HEK293 (cell line): ENCODE results near the gene SLC17A9.

ENCODE experiments used
- CTCF ChIA-PET: fragments of 350-600 bp; formaldehyde crosslinking; extraction: SDS; loops from one replicate; lab custom pipeline; 2021; ENCODE audit warnings: antibody characterized with exemption; lab: Yijun Ruan, JAX
- POLR2A ChIA-PET: fragments of 300-600 bp; formaldehyde crosslinking; extraction: SDS; loops from one replicate; lab custom pipeline; 2020; ENCODE audit warnings: antibody characterized with exemption, inconsistent platforms; lab: Yijun Ruan, JAX
- H3K27ac ChIP-seq: fragments of 200-500 bp; sonication (Bioruptor generic); 2 replicates; pipeline ENCODE4 v1.5.1; 2014; ENCODE audit warnings: low read depth, low read length, control low read depth, inconsistent platforms; ENCODE audit errors: extremely low read depth
- H3K36me3 ChIP-seq, 2 experiments: fragments of 200-500 bp in 1 of 2; sonication (Bioruptor generic) in 1 of 2; 1 replicate in 1 of 2; 2 replicates in 1 of 2; pipeline ENCODE4 v1.5.1; 2014 to 2017; ENCODE audit warnings: inconsistent platforms in 2 of 2, low read length in 2 of 2; ENCODE audit not compliant: control insufficient read depth in 2 of 2, insufficient read depth in 1 of 2
- H3K4me1 ChIP-seq: fragments of 200-500 bp; sonication (Bioruptor generic); 2 replicates; pipeline ENCODE4 v1.5.1; 2014; ENCODE audit warnings: mild to moderate bottlenecking, low read length, inconsistent platforms; ENCODE audit not compliant: control insufficient read depth, insufficient read depth
- H3K4me3 ChIP-seq: 2 replicates; pipeline ENCODE4 v1.5.1; 2011; ENCODE audit warnings: low read depth, mild to moderate bottlenecking, control low read depth, low read length, moderate library complexity
- H3K9me3 ChIP-seq: fragments of 200-500 bp; sonication (Bioruptor generic); 2 replicates; pipeline ENCODE4 v1.5.1; 2014; ENCODE audit warnings: low read depth, low read length, inconsistent platforms; ENCODE audit not compliant: control insufficient read depth, insufficient read depth
- BCL11A ChIP-seq: fragments of 450-650 bp; formaldehyde crosslinking; IDR thresholded peaks from 2 replicates; pipeline ENCODE4 v1.5.1; 2016; ENCODE audit warnings: low read depth, missing biosample characterization, missing genetic modification characterization
- EGR2 ChIP-seq: fragments of 450-650 bp; formaldehyde crosslinking; IDR thresholded peaks from 2 replicates; pipeline ENCODE4 v1.5.1; 2016; ENCODE audit warnings: low read depth, missing biosample characterization, missing genetic modification characterization
- ELK4 ChIP-seq: IDR thresholded peaks from 2 replicates; pipeline ENCODE4 v1.6.1; 2011; ENCODE audit warnings: mild to moderate bottlenecking, low read depth, low read length, borderline replicate concordance
- GLIS2 ChIP-seq: fragments of 450-650 bp; formaldehyde crosslinking; IDR thresholded peaks from 2 replicates; pipeline ENCODE4 v1.5.1; 2016; ENCODE audit warnings: missing biosample characterization, missing genetic modification characterization
- HOXA7 ChIP-seq: sonication (generic); formaldehyde crosslinking; IDR thresholded peaks from 2 replicates; pipeline ENCODE4 v1.8.1; 2022; ENCODE audit warnings: missing genetic modification reagents, borderline replicate concordance
- KLF1 ChIP-seq: fragments of 450-650 bp; formaldehyde crosslinking; IDR thresholded peaks from 2 replicates; pipeline ENCODE4 v1.5.1; 2016; ENCODE audit warnings: missing biosample characterization, missing genetic modification characterization
- KLF16 ChIP-seq: fragments of 450-650 bp; formaldehyde crosslinking; IDR thresholded peaks from 2 replicates; pipeline ENCODE4 v1.5.1; 2017; ENCODE audit warnings: missing biosample characterization, missing genetic modification characterization
- PBX3 ChIP-seq: sonication (generic); formaldehyde crosslinking; IDR thresholded peaks from 2 replicates; pipeline ENCODE4 v1.8.1; 2022; ENCODE audit warnings: mild to moderate bottlenecking, moderate library complexity, missing genetic modification reagents
- ZBTB1 ChIP-seq: fragments of 450-650 bp; formaldehyde crosslinking; IDR thresholded peaks from 2 replicates; pipeline ENCODE4 v1.5.1; 2016; ENCODE audit warnings: missing biosample characterization, missing genetic modification characterization
- ZNF157 ChIP-seq: fragments of 450-650 bp; formaldehyde crosslinking; IDR thresholded peaks from 2 replicates; pipeline ENCODE4 v1.5.1; 2016; ENCODE audit warnings: missing biosample characterization, missing genetic modification characterization
- ZNF202 ChIP-seq: fragments of 450-650 bp; formaldehyde crosslinking; IDR thresholded peaks from 2 replicates; pipeline ENCODE4 v1.5.1; 2016; ENCODE audit warnings: missing biosample characterization, missing genetic modification characterization, borderline replicate concordance
- ZNF211 ChIP-seq: fragments of 450-650 bp; formaldehyde crosslinking; IDR thresholded peaks from 2 replicates; pipeline ENCODE4 v1.5.1; 2016; ENCODE audit warnings: low read depth, missing biosample characterization, missing genetic modification characterization
- ZNF221 ChIP-seq: fragments of 450-650 bp; formaldehyde crosslinking; IDR thresholded peaks from 2 replicates; pipeline ENCODE4 v1.5.1; 2017; ENCODE audit warnings: missing biosample characterization, missing genetic modification characterization, borderline replicate concordance
- ZNF280D ChIP-seq: fragments of 450-650 bp; formaldehyde crosslinking; IDR thresholded peaks from 2 replicates; pipeline ENCODE4 v1.5.1; 2016; ENCODE audit warnings: missing biosample characterization, missing genetic modification characterization
- ZNF324 ChIP-seq: fragments of 450-650 bp; formaldehyde crosslinking; IDR thresholded peaks from 2 replicates; pipeline ENCODE4 v1.5.1; 2016; ENCODE audit warnings: missing biosample characterization, missing genetic modification characterization
- ZNF426 ChIP-seq: fragments of 450-650 bp; formaldehyde crosslinking; IDR thresholded peaks from 2 replicates; pipeline ENCODE4 v1.5.1; 2017; ENCODE audit warnings: missing biosample characterization, missing genetic modification characterization, mild to moderate bottlenecking, inconsistent platforms, moderate library complexity
- ZNF433 ChIP-seq: fragments of 450-650 bp; formaldehyde crosslinking; IDR thresholded peaks from 2 replicates; pipeline ENCODE4 v1.5.1; 2016; ENCODE audit warnings: missing biosample characterization, missing genetic modification characterization, low read depth
- ZNF488 ChIP-seq: fragments of 450-650 bp; formaldehyde crosslinking; IDR thresholded peaks from 2 replicates; pipeline ENCODE4 v1.5.1; 2016; ENCODE audit warnings: missing biosample characterization, missing genetic modification characterization
- ZNF621 ChIP-seq: fragments of 450-650 bp; formaldehyde crosslinking; IDR thresholded peaks from 2 replicates; pipeline ENCODE4 v1.5.1; 2017; ENCODE audit warnings: missing biosample characterization, missing genetic modification characterization
- ZNF791 ChIP-seq: fragments of 450-650 bp; formaldehyde crosslinking; IDR thresholded peaks from 2 replicates; pipeline ENCODE4 v1.5.1; 2016; ENCODE audit warnings: missing biosample characterization, missing genetic modification characterization

Gene SLC17A9

GRCh38 chr20:62956387-62957135, 4.1 kb downstream of the SLC17A9 start:
- H3K4me1 ChIP-seq: no peaks in the 10 kb centered on the region
- ChIA-PET POLR2A (no interaction called here), CTCF (no interaction called here)
- no peak overlapping the region for H3K4me3 ChIP-seq
- no peak overlapping the region for H3K27ac ChIP-seq
- no peaks in the 10 kb centered on the region for H3K36me3 ChIP-seq
- TF ChIP-seq ZNF433 (tag by site-specific recombination) (no peak), KLF16 (tag by site-specific recombination) (no peak), ZNF426 (tag by site-specific recombination) (no peak), GLIS2 (tag by site-specific recombination) (no peak), ZNF157 (tag by site-specific recombination) (no peak), EGR2 (tag by site-specific recombination) (no peak), ZNF211 (no peak), ZNF791 (tag by site-specific recombination) (no peak), ZNF621 (tag by site-specific recombination) (no peak), BCL11A (tag by site-specific recombination) (no peak), ZNF324 (no peak)
- no peaks in the 10 kb centered on the region for H3K9me3 ChIP-seq

- ChIA-PET POLR2A (no interaction called here), CTCF (no interaction called here)
- H3K4me1 ChIP-seq: no peaks in the 10 kb centered on the region
- no peaks in the 10 kb centered on the region for H3K9me3 ChIP-seq
- H3K4me3 ChIP-seq: no peak overlapping the region
- H3K27ac ChIP-seq: no peak overlapping the region
- H3K36me3 ChIP-seq: no peaks in the 10 kb centered on the region
- TF ChIP-seq ZNF280D (tag by site-specific recombination) (no peak), ZBTB1 (tag by site-specific recombination) (no peak), PBX3 (CRISPR knock-in tag) (no peak), HOXA7 (CRISPR knock-in tag) (no peak), KLF1 (tag by site-specific recombination) (no peak), ELK4 (no peak), ZNF221 (no peak), ZNF157 (tag by site-specific recombination) (no peak), ZNF202 (tag by site-specific recombination) (no peak), ZNF488 (no peak)
These were observed 4.9 kb downstream of the SLC17A9 start for GRCh38 chr20:62957136-62958117.
